Measurements from ENCODE around the gene DLK1.

Gene DLK1

DNA sequence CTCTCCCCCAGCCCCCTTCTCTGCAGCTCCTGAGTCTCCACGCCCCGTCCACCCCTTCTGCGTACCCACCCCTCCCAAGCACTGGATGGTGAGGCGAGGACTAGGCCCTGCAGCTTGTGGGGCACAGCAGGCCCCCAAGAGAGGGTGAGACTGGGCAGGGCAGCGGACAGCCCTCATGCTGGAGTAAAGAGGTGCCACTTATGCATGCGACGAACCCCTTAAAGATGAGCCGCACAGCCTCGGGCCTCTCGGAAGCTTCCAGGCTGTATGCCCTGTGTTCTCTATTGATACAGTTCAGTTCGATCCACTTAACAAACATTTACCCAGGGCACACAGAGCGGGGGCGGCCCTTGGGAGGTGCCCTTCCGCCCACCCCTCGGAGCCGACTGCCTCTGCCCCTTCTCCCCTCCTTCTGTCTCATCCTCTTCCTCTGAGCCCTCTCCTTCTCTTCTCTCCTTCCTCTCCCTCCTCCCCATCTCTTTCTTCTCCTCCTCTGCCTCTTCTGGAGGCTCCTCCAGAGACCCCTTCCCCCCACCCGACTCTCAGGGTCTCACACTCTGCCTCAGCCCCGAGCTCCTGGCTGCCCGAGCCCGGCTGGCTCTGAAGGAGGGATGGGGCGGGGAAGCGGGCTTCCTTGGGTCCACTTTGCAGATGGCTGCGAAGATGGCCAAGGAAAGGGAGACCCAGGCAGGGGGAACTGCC, 32.7 kb upstream of the DLK1 start:
- no peak for DNase-seq (ENCODE audit: low read depth)

DNA sequence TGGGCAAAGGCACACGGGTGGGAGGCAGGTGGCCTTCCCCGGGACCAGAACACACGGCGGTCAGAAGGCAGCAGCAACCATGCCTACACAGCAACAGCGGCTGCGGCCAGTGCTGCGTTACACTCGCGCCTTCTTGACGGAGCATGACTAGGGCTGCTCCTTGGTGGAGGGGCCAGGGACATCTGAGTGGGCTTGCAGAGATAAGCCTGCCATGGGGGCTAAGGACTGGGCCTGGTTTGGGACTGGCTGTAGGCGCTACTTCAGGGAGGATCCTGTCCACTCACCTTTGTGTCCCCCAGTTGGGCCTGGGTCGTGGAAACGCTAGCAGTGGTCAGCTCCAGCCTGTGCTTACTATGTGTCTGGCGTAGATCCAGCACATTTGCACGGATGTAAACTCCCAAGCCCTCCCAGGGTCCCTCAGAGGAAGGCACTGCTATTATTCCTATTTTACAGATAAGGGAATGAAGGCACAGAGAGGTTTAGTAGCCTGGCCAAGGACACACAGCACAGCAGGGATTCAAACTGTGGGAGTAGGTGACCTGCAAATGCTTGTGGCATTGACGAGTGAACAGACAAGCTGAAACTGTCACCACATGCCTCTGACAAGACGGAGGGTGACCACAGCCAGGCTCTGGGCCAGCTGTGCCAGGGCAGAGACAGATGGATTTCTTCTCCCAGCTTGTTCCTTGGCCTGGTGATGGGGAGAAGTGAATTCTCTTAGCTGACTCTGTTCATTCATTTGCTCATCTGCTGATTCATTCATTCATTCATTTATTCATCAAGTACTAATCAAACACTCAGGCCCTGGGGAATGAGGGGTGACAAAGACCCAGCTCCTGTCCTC, 31.9 kb upstream of the DLK1 start:
- no peak for DNase-seq (ENCODE audit: low read depth)

DNA sequence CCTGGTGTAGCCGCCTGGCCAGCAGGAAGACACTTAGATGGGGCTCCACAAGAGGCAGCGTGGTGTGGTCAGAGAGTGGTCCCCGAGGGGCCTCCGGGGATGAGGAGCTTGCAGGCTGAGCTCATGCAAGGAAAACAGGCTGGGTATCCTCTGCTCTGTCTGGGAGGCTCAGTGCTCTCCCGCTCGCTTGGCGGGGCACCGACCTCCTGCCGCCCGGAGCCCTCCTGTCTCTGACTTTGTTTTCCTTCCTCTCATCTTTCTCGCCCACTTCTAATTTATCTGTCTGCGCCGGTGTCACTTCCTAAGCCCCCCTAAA, 31.3 kb upstream of the DLK1 start:
- no peak for DNase-seq (ENCODE audit: low read depth)

DNA sequence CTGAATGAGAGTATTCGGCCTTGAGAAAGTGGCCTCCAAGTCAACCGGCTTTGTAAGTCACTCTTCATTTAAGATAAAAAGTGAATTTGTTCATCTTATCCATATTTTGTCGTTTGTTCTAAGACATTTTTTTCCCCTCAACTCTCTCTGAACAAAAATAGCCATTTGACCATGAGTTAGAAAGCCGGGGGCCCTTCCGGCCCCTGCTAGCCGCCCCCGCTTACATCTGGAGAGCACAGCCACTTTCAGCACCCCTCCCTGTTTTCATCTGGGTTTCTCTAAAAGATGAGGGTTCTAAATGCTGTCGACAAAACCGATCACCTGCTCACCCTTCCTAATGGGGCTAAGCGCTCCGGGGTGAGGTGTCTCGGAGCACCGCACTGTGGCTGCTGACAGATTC, 30.7 kb upstream of the DLK1 start:
- no peak for DNase-seq (ENCODE audit: low read depth)

DNA sequence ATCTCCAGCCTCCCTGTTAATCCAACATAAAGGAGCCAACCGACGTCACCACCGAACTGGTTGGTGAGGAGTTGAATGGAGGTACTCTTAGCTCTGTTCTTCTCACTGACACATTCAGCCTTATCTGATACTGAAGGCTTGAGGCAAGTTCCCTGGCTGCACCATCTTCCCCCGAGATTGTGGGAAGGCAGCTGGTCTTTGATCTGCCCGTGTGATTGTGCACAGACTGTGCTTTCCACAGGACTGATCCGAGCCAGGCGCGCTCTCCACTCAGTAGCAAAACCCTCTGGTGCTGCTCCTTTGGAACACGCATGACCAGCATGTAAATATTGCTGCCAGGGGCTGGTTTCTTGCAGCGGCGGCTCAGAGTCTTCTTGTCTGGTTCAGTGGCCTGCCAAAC, 30.1 kb upstream of the DLK1 start:
- no peak for DNase-seq (ENCODE audit: low read depth)

DNA sequence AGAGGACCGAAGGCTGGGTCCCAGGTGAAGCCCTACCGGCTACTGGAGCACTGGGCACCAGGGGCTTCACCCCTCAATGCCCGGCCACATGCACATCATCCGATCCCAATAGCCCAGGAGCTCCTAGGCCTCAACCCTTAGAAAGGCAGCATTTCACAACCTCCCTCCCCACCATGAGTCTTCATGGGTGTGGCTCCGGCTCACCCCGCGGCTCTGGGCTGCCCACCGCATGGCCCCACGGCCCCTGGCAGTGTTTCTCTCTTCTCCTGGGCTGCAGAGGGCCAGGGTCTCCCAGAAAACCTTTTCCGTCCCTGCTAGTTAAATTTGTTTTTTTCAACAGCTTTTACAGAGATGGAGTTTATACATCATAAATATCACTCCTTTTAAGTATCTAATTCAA, 28.6 kb upstream of the DLK1 start:
- no peak for DNase-seq (ENCODE audit: low read depth)

DNA sequence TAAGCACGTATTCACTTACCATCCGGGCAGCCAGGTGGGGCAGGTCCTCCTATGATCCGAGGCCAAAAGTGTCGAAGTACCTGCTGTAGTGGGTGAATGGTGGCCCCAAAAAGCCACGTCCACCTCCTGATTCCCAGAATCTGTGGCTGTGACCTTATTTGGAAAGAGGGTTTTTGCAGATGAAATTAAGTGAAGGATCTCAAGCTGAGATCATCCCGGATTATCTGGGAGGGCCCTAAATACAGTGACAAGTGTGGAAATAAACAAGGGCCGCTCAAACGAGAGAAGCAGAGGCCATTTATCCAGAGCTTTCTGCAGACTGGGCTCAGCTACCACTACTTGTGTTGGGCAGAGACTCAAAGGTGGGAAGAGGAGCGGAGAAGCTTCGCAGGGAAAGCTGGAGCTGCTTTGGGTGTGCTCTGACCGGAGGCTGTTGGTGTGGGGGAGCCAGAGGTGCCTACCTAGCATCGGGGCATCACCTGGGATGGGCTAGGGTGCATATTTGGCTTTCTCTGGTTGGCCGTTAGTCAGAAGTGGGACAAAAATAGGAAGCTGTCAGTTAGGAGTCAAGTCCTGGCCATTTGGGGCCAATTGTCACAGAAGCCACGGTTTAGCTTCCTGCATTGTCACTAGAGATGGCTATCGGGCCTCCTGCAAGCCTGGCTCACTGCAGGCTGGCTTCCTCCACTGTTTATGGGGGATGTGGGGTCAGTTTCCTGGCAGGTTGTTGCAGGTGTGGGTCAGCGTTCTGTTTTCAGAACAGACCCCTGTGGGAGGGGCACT, 27.8 kb upstream of the DLK1 start:
- no peak for DNase-seq (ENCODE audit: low read depth)

DNA sequence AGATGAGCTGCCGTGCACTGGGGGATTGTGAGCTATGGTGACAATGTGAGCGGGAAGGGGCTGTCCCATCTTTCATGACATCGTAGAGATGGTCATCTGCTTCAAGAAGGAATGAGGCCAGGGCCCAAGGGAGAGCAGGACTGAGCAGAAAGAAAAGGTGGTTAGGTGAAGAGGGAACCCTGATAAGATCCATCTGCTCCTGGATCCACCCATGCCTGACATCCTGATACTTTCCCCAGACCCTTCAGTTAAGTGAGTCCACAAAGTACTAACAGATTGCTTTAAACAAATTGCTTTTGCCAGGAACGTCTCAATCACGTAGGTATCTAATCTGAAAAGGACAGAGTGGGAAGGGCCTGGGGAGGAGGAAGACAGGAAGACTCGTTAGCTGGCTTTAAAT, 25.4 kb upstream of the DLK1 start:
- DNase-seq (ENCODE audit: low read depth), result no peak

DNA sequence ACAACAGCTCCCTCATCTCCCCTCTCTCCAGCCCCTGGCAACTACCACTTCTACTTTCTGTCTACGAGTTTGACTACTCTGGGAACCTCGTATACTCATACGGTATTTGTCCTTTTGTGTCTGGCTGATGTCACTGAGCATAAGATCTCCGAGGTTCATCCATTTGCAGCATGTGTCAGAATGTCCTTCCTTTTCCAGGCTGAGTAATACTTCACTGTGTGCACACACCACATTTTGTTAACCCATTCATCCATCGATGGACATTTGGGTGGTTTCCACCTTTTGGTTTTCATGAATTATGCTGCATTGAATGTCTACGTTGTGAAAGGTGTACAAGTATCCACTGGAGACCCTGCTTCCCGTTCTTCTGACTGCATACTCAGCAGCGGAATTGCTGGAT, 24.1 kb upstream of the DLK1 start:
- DNase-seq (ENCODE audit: low read depth), result no peak

DNA sequence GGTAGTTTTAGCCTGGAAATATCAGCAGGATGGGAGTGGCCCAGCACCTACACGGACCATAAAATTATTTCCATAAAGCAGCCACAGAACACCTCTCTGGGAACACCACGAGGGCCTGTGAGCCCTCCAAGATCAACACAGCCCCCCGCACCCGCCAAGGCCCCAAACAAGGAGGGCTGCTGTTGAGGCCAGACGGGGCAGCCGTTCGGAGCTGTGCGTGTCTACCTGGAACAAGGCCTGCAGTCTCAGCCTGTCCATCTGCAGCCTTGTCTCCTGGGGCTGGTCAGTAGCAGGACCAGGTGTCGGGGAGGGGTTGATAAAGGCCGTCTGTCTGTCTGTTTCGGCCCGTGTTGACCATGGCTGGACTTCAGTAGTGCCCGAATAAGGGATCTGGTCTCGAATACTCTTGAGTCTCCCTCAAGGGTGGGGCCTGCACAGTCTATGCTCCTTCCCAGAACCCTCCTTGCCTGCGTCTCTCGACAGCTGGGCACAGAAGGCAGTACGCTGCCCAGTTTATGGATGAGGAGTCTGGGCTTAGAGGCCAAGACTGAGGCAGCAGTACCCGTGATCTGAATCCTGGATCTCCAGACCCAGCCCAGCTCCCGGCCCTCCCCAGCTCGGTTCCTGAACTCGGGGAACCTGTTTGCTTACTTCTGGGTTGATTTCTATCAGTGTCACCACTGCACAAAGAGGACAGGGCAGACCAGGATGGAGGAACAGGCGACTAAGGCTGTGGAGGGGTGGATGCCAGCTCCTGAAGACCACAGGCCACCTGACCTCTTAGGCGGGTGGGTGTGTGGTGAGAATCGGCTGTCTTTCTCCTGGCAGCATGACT, 23.1 kb upstream of the DLK1 start:
- DNase-seq (ENCODE audit: low read depth), result no peak

DNA sequence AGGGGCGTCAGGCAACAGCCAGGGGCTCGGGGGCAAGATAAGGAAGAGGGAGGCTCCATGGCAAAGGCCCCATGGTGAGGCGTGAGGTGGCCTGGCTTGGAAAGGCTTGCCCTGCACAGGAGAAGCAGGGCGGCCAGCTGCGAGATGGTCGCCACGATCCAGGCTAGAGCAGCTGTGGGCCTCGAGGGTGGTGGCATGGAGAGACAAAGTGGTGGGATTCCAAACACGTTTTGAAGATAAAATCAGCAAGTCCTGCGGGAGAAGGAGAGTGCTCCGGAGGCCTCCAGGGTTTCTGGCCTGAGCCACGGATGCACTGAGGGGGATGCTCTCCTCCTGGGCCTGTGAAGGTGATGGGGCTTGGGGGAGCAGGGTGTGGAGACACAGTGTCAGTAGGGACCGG, 20.5 kb upstream of the DLK1 start:
- no peak for DNase-seq (ENCODE audit: low read depth)

DNA sequence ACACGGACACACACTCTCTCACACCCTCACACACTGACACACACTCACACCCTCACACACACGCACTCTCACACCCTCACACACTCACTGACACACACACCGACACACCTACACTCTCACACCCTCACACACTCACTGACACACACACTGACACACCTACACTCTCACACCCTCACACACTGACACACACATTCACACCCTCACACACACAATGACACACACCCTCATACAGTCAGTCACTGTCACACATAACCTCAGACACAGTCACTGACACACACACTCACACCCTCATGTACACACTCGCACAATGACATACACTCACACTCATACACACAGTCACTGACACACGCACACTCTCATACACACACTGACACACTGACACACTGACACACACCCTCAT, 19.8 kb upstream of the DLK1 start:
- no peak for DNase-seq (ENCODE audit: low read depth)

DNA sequence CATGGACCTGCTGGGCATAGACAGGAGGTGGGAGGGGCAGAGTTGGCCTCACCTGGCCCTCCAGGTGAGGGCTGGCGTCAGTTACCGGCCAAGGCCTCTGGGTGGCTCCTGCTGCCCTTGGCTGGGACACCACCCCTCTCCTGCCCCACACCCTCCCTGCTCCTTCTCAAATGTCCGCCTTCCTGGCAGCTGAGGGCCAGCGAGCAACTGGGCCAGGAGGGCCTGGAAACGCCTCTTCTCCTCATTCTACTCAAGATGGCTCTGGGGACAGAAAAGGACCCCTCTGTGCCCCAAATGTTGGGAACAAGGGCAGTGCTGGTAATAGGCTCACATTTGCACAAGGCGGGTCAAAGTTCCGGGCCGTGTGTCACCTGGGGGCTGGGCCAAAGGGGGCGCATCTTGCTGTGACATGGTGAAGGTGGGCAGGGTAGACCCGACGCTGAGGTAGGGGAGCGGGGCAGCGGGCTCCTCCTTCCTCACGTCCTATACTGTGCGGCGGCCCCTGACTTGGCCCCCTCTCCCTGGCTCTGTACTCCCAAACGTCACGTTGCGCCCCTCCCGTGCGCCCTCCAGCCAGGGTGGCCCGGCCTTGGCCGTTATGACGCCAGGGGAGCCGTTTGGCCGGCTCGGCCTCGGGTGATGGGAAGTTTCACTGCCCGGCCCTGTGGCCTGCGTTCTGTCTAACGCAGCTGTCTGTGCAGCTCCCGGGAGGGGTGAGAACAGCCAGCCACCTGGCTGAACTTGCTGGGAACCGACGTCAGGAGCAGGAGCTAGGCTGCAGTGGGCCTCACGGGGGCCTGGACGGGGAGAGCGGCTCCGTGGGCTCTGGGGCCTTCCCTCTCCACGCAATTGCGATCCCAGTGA, 18.0 kb upstream of the DLK1 start:
- no peak for DNase-seq (ENCODE audit: low read depth)

DNA sequence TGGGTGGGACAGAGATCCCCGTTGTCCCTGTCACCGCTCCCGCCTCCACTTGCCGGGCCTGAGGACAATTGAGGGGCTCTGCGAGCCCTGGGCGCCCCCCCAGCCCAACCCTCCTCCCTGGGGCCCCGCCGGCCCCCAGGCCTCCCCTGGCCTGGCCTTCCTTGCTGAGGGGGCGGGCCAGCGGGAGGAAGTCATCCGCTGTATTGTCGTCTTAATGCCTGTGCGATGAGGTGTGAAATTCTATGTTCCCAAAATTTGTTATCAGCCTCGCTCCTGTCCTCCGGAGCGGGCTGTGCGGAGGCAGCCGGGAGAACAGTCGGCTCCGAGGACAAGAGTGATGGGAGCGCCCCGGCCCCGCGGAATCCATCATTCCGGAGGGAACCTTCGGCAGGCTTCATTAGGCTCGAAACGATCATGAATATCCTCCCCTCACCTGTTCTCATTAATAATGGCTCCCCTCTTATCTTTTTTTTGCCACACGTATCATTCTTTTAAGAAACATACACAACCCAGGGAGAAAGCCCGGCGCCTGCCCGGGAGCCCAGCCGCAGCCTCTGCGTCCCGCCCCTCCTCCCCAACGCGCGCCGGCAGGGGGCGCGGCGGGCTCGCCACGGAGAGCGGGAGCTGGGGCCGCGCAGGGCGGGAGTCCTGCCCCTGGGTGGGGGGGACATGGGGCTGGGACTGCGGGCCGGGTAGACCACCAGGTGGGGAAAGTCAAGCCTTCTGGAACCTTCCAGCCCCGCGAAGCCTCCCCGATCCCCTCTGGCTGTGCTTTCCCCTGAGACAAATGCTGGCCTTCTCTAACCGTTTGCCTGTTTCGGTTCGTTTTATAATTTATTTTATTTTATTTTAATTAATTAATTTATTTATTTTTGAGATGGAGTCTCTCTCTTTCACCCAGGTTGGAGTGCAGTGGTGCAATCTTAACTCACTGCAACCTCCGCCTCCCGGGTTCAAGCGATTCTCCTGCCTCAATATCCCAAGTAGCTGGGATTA, 17.1 kb upstream of the DLK1 start:
- DNase-seq (ENCODE audit: low read depth), result no peak

DNA sequence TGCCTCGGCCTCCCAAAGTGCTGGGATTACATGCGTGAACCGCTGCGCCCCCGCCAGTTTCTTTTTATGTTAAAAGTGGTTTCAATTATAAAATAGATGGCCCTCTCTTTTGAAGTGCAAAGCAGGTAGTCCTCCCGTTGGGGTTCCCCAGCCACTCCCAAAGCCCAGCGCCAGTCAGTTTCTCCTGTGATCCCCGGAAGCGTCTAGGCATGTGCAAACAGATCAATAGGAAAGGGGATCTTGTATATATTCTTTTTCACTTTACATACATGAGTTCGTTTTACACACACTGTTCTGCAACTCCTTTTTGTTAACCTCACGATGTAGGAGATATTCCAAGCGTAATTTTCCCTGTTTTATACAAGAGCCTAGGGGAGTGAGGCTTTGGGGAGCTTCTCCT, 16.3 kb upstream of the DLK1 start:
- no peak for DNase-seq (ENCODE audit: low read depth)

DNA sequence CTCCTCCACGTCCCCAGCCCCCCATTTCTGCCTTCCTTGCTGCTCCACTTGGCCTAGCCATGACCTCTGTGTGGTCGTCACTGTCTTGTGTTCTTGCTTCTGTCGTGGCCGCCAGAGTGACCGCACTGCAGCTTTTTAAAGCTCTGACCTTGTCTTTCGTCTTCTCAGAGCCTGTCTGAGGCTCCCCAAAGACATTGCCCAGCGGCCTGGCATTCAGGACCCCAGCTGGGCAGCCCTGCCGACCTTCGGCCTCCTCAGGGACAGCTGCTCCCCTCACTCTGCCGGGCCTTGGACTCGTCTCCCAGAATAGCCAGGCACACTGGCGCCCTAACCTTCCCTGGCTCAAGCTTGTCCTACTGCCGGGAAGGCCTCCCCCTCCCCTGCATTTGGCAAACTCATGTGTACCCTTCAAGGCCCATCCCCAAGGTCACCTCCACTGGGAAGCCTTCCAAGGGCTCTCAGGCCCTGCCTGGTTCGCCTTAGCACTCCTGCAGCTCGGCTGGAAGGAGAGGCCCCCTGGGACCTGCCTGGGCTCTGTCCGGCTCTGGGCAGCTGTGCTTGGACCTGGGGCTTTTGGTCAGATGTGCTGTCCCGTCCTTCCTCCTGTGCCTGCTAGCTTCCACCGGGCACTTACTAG, 15.7 kb upstream of the DLK1 start:
- DNase-seq (ENCODE audit: low read depth), result no peak

DNA sequence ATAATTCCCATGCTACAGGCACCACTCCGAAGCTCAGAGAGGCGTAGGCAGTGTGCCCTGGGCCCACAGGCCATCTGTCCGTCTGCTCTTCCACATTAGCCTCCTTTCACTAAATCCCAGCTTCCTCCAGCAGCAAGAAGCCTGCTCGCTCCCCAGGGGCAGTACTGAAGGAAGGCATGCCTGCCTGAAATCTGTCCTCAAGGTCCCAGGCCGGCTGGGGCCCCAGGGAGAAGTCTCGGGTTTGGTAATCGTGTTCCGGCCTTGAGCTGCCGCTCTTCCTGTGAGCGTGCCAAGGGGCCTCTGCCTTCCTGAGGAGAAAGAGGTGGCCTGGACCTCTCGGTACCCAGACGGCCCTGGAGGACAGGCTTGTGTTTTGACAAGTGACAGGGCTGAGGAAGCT, 15.2 kb upstream of the DLK1 start:
- no peak for DNase-seq (ENCODE audit: low read depth)

DNA sequence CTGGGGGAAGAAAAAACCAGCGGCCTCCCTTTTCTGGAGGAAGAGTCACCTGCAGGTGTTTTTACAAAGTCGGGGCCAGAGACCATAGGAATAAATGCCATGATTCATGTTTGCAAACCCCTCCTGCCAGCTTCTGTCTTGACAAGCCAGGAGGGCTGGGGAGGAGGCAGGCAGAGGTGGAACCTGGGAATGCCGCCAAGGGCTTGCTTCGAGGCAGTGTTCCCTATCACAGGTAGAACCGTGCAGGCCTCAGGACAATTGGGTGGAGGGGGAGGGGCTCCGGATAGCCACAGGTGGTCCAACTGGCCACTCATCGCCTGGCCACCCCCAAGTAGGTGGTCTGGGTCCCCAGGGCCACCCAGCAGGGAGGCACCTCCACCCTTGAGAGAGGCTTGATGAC, 14.2 kb upstream of the DLK1 start:
- no peak for DNase-seq (ENCODE audit: low read depth)

DNA sequence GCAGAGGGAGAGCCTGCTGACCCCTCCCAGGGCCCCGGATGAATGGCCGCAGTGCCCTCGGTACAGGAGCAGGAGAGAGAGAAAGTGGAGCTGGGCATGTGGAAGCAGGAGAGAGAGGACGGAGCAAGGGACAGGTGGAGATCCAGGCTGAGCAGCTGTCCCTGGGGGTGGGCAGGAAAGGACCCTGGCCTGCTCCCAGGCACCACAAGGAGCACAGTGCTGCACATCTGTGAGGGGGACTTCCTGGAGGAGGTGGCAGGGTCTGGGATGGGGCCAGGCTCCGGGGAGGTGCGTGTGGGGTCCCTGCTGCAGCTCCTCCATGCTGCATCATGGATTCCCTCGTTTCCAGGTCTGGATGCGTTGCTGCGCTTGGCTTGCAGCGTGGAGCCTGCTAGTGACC, 13.0 kb upstream of the DLK1 start:
- DNase-seq (ENCODE audit: low read depth), result no peak
